T-helper 2 cell (primary cell): ENCODE results near the gene COL6A1.

Source experiments
- DNase-seq, 5 experiments: peaks; one replicate each; pipeline versions ENCODE4 v3.0.0 to v3.0.0-alpha.2; 2012 to 2022

COL6A1 gene

DNA sequence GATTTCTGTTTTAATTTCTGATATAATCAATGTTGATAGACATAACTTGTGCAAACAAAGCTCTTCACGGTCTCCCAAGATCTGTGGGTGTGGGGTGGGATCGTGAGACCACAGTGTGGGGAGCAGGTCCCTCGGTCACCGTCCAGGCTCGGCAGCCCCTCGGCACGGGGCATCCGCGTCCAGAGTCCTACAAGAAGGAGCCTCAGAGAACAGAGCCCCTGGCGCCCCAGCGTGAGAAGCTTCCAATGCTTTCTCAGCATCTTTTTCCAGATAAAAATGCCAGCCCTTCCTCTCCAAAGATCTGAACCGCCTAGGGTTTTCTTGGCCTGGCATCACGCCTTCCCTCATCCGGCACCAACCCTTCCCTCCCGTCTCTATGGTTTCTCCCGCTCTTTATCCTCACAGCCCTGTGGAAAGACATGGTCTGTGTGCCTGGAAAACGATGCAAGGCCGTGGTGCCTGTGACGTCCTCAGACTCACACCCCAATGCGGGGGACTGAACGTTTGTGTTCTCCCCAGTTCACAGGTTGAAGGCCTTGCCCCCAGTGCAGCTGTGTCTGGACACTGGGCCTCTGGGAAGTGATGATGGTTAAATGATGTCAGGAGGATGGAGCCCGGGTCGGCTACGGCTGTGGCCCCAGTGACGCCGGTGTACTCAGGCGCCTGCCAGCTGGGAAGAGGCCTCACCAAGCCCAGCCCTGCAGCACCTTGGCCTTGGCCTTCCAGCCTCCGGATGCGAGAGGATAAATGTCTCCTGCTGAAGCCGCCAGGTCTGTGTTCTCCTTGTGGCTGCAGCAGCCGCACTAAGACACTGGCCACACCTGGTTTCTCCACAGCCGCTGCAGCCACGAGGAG is 70.5 kb downstream of the COL6A1 start:
- no peak for DNase-seq

GRCh38 chr21:46052703-46053651 is 71.4 kb downstream of the COL6A1 start:
- peak in 1 of 5 experiments; percentile 76 for DNase-seq

GRCh38 chr21:46054031-46054430 is 72.5 kb downstream of the COL6A1 start:
- DNase-seq, result no peak

DNA sequence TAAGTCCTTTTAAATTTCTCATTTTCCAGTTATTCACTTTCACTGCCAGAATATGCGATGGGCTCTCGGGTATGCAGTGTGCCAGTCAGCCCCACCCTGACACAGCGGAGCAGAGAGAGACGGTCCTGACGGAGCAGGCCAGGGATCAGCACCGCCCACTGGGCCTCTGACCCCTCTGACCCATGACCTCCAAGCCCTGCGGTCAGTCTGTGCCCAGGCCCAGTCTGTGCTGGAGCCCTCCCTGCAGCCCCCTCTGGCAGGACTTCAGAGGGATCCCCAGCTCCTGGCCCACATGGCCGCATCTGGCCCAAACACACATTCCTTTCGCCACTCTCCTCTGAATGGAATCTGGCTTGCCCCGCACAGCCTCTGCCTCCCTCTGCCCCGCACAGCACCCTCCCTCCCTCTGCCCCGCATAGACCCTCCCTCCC is 72.9 kb downstream of the COL6A1 start:
- no peak for DNase-seq
